K562 (cell line): Measurements from ENCODE around the gene CHCHD5. TPM values are rescaled to one million over a fixed set of nuclear protein-coding genes. Genes with fewer than 3 reads are reported as not detected.

Experiments
- ATAC-seq: fragments of 200-7000 bp; cut with Tn5 transposase; 3 replicates; pipeline ENCODE4 v1.9.1; 2020; ENCODE audit warnings: moderate library complexity
- BruUV-seq: library from RNA; stranded (reverse); fragments of 400-500 nt; replicated peaks from 2 replicates; lab custom pipeline; 2021; lab: Mats Ljungman, UMichigan
- CTCF ChIA-PET: fragments of 300-600 bp; formaldehyde crosslinking; extraction: SDS; loops from one replicate; lab custom pipeline; 2021; ENCODE audit warnings: low intra/inter-chr PET ratio; lab: Yijun Ruan, JAX
- POLR2A ChIA-PET: fragments of 300-600, 350-650 bp; sonication (Branson Sonifier 250); formaldehyde crosslinking; extraction: SDS; loops from one replicate; lab custom pipeline; 2021; ENCODE audit warnings: antibody characterized with exemption, inconsistent platforms; lab: Yijun Ruan, JAX
- DNase-seq, 4 experiments: peaks; one replicate each; pipeline versions ENCODE4 v3.0.0 to v3.0.0-alpha.2; 2011 to 2018; ENCODE audit warnings: low spot score in 3 of 4, mixed read lengths in 3 of 4; ENCODE audit errors: extremely low read depth in 1 of 4
- FAIRE-seq: peaks from 2 replicates; lab custom pipeline; 2011; peaks lifted over from hg19 to GRCh38; lab: Jason Lieb, UNC
- H2AFZ ChIP-seq: 2 replicates; pipeline ENCODE4 v1.6.0; 2011; ENCODE audit warnings: low read depth, low read length, control low read depth, inconsistent platforms
- H3K27ac ChIP-seq: fragments of 200-600 bp; 3 replicates; pipeline ENCODE4 v1.8.0; 2011; ENCODE audit warnings: low read depth, mild to moderate bottlenecking, control low read depth, inconsistent platforms, low read length, moderate library complexity, mixed read lengths; ENCODE audit errors: extremely low read depth
- H3K27me3 ChIP-seq, 2 experiments: fragments of 300-600 bp in 1 of 2; 2 replicates in 1 of 2; 3 replicates in 1 of 2; pipeline versions ENCODE4 v1.6.0 to v1.8.0; 2011; ENCODE audit warnings: inconsistent platforms in 2 of 2, low read length in 2 of 2, mild to moderate bottlenecking in 1 of 2, mixed read lengths in 1 of 2, moderate library complexity in 1 of 2; ENCODE audit not compliant: control insufficient read depth in 2 of 2, insufficient read depth in 2 of 2
- H3K36me3 ChIP-seq: fragments of 300-600 bp; 3 replicates; pipeline ENCODE4 v1.8.0; 2011; ENCODE audit warnings: mild to moderate bottlenecking, low read length, inconsistent platforms; ENCODE audit not compliant: control insufficient read depth, insufficient read depth
- H3K4me1 ChIP-seq, 2 experiments: fragments of 200-600 bp in 1 of 2; replicated peaks in 1 of 2; 2 replicates in 1 of 2; 3 replicates in 1 of 2; pipeline versions ENCODE4 v1.5.1 to v1.8.0; 2011; ENCODE audit warnings: inconsistent platforms in 2 of 2, low read length in 2 of 2, mild to moderate bottlenecking in 1 of 2, mixed read lengths in 1 of 2, moderate library complexity in 1 of 2; ENCODE audit not compliant: control insufficient read depth in 2 of 2, insufficient read depth in 2 of 2
- H3K4me2 ChIP-seq: 2 replicates; pipeline ENCODE4 v1.6.1; 2011; ENCODE audit warnings: low read length, control low read depth, inconsistent platforms, mixed read lengths; ENCODE audit not compliant: insufficient read depth
- H3K4me3 ChIP-seq: fragments of 200-600 bp; sonication (generic), shearing (Covaris generic); 2 replicates; pipeline ENCODE4 v1.5.1; 2016; ENCODE audit warnings: control low read depth, inconsistent platforms
- H3K79me2 ChIP-seq: fragments of 200-600 bp; 3 replicates; pipeline ENCODE4 v1.8.0; 2011; ENCODE audit warnings: low read length, inconsistent platforms; ENCODE audit not compliant: control insufficient read depth, insufficient read depth
- H3K9ac ChIP-seq, 2 experiments: 2 replicates each; pipeline versions ENCODE4 v1.6.0 to v1.6.1; 2011; ENCODE audit warnings: low read depth in 2 of 2, low read length in 2 of 2, control low read depth in 1 of 2, inconsistent platforms in 1 of 2, mild to moderate bottlenecking in 1 of 2, mixed read lengths in 1 of 2; ENCODE audit not compliant: insufficient read depth in 1 of 2
- H3K9me1 ChIP-seq: one replicate; pipeline ENCODE4 v1.6.0; 2011; ENCODE audit warnings: inconsistent platforms, mild to moderate bottlenecking, low read length, moderate library complexity; ENCODE audit not compliant: control insufficient read depth, insufficient read depth
- H3K9me3 ChIP-seq: replicated peaks from 2 replicates; pipeline ENCODE4 v1.5.1; 2011; ENCODE audit warnings: low read depth, low read length, inconsistent platforms; ENCODE audit not compliant: control insufficient read depth, insufficient read depth
- H4K20me1 ChIP-seq: replicated peaks from 2 replicates; pipeline ENCODE4 v1.6.1; 2011; ENCODE audit warnings: low read length, inconsistent platforms, mixed read lengths; ENCODE audit not compliant: control insufficient read depth, insufficient read depth
- CEBPG ChIP-seq, 3 experiments: fragments of 200-800 bp in 1 of 3; sonication (Bioruptor generic) in 1 of 3; sonication (generic) in 1 of 3; formaldehyde crosslinking in 1 of 3; IDR thresholded peaks in 2 of 3; conservative IDR thresholded peaks in 1 of 3; 2 replicates each; pipeline versions ENCODE4 v1.6.1 to v1.8.0; 2016 to 2022; ENCODE audit warnings: missing compliant biosample characterization in 2 of 3, missing genetic modification characterization in 2 of 3, mild to moderate bottlenecking in 1 of 3, missing genetic modification reagents in 1 of 3
- DNMT1 ChIP-seq: fragments of 450-650 bp; IDR thresholded peaks from 2 replicates; pipeline ENCODE4 v1.6.1; 2016; ENCODE audit warnings: antibody characterized with exemption, mild to moderate bottlenecking
- HLTF ChIP-seq: fragments of 450-650 bp; IDR thresholded peaks from 2 replicates; pipeline ENCODE4 v1.6.1; 2016
- KHSRP ChIP-seq: fragments of 450-650 bp; IDR thresholded peaks from 2 replicates; pipeline ENCODE4 v1.6.1; 2017
- NONO ChIP-seq, 2 experiments: fragments of 200-400 bp in 1 of 2; fragments of 450-650 bp in 1 of 2; formaldehyde crosslinking in 1 of 2; IDR thresholded peaks; 2 replicates each; pipeline ENCODE4 v1.6.1; 2017; ENCODE audit warnings: low read depth in 2 of 2, mild to moderate bottlenecking in 2 of 2, moderate library complexity in 2 of 2, low read length in 1 of 2
- PHTF2 ChIP-seq: fragments of 250-450 bp; sonication (Bioruptor Pico); IDR thresholded peaks from 2 replicates; pipeline ENCODE4 v1.5.0; 2021; ENCODE audit warnings: mild to moderate bottlenecking
- POLR2AphosphoS5 ChIP-seq: IDR thresholded peaks from 2 replicates; pipeline ENCODE4 v1.6.1; 2011; ENCODE audit warnings: mild to moderate bottlenecking, low read depth, low read length, moderate library complexity; ENCODE audit not compliant: control insufficient read depth, insufficient read depth
- PTRF ChIP-seq: fragments of 450-650 bp; IDR thresholded peaks from 2 replicates; pipeline ENCODE4 v1.6.1; 2016; ENCODE audit warnings: mild to moderate bottlenecking, missing genetic modification characterization, missing compliant biosample characterization
- SMARCB1 ChIP-seq: IDR thresholded peaks from 2 replicates; pipeline ENCODE4 v1.6.1; 2011; ENCODE audit warnings: improper control_type of control experiment, low read depth; ENCODE audit not compliant: insufficient read length
- U2AF2 ChIP-seq: fragments of 200-400 bp; formaldehyde crosslinking; optimal IDR thresholded peaks from 2 replicates; pipeline ENCODE3; 2017; ENCODE audit warnings: low read depth, mild to moderate bottlenecking, low read length
- ZBED1 ChIP-seq: IDR thresholded peaks from 2 replicates; pipeline ENCODE4 v1.6.1; 2014
- ZEB2 ChIP-seq: fragments of 450-650 bp; IDR thresholded peaks from 2 replicates; pipeline ENCODE4 v1.6.1; 2016
- WGBS: fragments of 100-300 bp; shearing (Covaris generic); methylation state at CpG from one replicate; pipeline ENCODE4 v1.1.6; 2016; ENCODE audit warnings: low coverage, mixed read lengths; ENCODE audit not compliant: insufficient coverage; ENCODE audit errors: missing lambda C conversion rate; 5-methylcytosine and 5-hydroxymethylcytosine counted together
- in situ Hi-C: fragments of 300-500 bp; cut with MboI; formaldehyde crosslinking; loops from 4 replicates; pipeline ENCODE4 v1.15.0; 2018; ENCODE audit warnings: inconsistent platforms, mixed read lengths
- intact Hi-C: fragments of 100-400 bp; cut with micrococcal nuclease; formaldehyde crosslinking; loops from 2 replicates; pipeline ENCODE4 v1.14.2; 2022
- polyA plus RNA-seq, 8 experiments: library from polyadenylated mRNA; depleted of rRNA in 4 of 8; stranded (reverse) in 5 of 8; unstranded in 3 of 8; fragments of >200 nt; fragmentation: Nextera tagmentation in 2 of 8; fragmentation: Illumina TruSeq in 1 of 8; extraction: Ambion mirVana in 2 of 8; extraction: Trizol in 1 of 8; gene quantifications; 2 replicates each; pipeline versions ENCODE4 v1.2.1 to v1.2.3, GENCODE V29; 2011 to 2014; ENCODE audit warnings: inconsistent platforms in 1 of 8, missing spikeins in 1 of 8
- total RNA-seq, 7 experiments: library from RNA; depleted of rRNA in 6 of 7; stranded (reverse); fragments of >200 nt in 6 of 7; fragmentation: Illumina TruSeq in 2 of 7; extraction: Trizol in 2 of 7; gene quantifications; 2 replicates each; pipeline versions ENCODE4 v1.2.1 to v1.2.3, GENCODE V29; 2011 to 2021; ENCODE audit warnings: low replicate concordance in 1 of 7
- TF ChIP-seq, protein P1 (sequence below), 2 experiments: fragments of 150-350 bp in 1 of 2; IDR thresholded peaks; 2 replicates each; pipeline ENCODE4 v1.6.1; 2012 to 2016; ENCODE audit warnings: low read depth in 2 of 2, low read length in 2 of 2, mild to moderate bottlenecking in 1 of 2, moderate library complexity in 1 of 2
- TF ChIP-seq, protein P2 (sequence below): sonication (generic); formaldehyde crosslinking; IDR thresholded peaks from 2 replicates; pipeline ENCODE4 v1.8.0; 2022; ENCODE audit warnings: mild to moderate bottlenecking, missing genetic modification reagents, borderline replicate concordance
- TF ChIP-seq, protein P3 (sequence below): fragments of 450-650 bp; conservative IDR thresholded peaks from 2 replicates; pipeline ENCODE4 v1.6.1; 2016; ENCODE audit warnings: missing genetic modification characterization, low read depth, mild to moderate bottlenecking, control low read depth, missing compliant biosample characterization

The CHCHD5 gene
- total and polyA plus RNA-seq, 9 of the 15 experiments (the other 6 are each of a cell fraction or from before 2014, with no cell fraction given) = 7.4 to 79.3 (median 33.4) TPM

DNA sequence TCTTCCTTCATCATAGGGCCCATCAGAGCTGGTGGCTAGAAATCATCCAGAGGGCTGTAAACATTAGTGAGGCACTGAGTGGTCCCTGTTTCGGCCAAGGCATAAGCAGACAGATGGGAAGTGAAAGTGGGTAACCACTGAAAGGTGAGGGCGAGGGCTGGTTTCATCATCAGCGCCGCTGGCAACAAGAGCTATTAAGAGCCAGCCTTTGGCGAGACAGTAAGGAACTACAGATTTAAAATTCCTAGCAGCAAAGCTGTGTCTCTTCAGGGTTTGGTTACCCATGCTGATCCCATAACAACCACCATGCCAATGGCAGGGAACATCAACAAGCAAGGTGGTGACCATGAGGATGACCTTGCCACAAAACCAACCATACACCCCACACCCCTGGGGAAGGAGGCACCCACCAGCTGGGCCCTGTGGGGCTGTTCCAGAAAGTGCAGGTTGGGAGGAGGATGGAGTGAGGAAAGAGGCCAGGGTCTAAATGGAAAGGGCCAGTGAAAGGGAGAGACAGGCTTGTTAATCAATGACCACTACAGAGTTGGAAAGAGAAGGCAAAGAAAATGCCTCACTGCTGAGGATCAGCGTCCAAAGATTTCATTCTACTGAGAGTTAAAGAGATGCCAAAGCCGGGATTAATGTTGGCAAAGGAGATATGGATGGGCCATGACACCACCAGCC lies 52.3 kb downstream of the CHCHD5 start:
- H3K27ac ChIP-seq = no peak overlapping the region
- no peaks in the 10 kb centered on the region for H4K20me1 ChIP-seq
- ChIA-PET POLR2A (interaction anchor here (1.0 to 1.6 kb wide), 2 partner anchors 9 to 22 kb away, joined by 3 to 7 read pairs; partner anchors contain the start of gene SLC20A1), CTCF (no interaction called here)
- 45% methylated on average over 6 of the region's 7 CpGs for WGBS
- intact Hi-C loops (no loop called here), in situ Hi-C loops (no loop called here)
- FAIRE-seq (no peak), DNase-seq (no peak), ATAC-seq (no peak)
- no peaks in the 10 kb centered on the region for H3K36me3 ChIP-seq
- no peak overlapping the region for H3K9ac ChIP-seq
- no peaks in the 10 kb centered on the region for H3K9me1 ChIP-seq
- no TSS peak for BruUV-seq
- no peaks in the 10 kb centered on the region for H3K9me3 ChIP-seq
- H3K4me1 ChIP-seq = peaks cover 8 to 24% of the 10 kb centered on the region in 2 experiments; a peak in 4 of 5 replicates
- 0 out of 2 replicates have a peak overlapping the region, but pooled peaks have one; percentile 8 for H2AFZ ChIP-seq
- H3K4me2 ChIP-seq = no peak overlapping the region
- no peaks in the 10 kb centered on the region for H3K27me3 ChIP-seq
- H3K79me2 ChIP-seq = no peaks in the 10 kb centered on the region
- H3K4me3 ChIP-seq = no peak overlapping the region
- TF ChIP-seq, protein P1, sequence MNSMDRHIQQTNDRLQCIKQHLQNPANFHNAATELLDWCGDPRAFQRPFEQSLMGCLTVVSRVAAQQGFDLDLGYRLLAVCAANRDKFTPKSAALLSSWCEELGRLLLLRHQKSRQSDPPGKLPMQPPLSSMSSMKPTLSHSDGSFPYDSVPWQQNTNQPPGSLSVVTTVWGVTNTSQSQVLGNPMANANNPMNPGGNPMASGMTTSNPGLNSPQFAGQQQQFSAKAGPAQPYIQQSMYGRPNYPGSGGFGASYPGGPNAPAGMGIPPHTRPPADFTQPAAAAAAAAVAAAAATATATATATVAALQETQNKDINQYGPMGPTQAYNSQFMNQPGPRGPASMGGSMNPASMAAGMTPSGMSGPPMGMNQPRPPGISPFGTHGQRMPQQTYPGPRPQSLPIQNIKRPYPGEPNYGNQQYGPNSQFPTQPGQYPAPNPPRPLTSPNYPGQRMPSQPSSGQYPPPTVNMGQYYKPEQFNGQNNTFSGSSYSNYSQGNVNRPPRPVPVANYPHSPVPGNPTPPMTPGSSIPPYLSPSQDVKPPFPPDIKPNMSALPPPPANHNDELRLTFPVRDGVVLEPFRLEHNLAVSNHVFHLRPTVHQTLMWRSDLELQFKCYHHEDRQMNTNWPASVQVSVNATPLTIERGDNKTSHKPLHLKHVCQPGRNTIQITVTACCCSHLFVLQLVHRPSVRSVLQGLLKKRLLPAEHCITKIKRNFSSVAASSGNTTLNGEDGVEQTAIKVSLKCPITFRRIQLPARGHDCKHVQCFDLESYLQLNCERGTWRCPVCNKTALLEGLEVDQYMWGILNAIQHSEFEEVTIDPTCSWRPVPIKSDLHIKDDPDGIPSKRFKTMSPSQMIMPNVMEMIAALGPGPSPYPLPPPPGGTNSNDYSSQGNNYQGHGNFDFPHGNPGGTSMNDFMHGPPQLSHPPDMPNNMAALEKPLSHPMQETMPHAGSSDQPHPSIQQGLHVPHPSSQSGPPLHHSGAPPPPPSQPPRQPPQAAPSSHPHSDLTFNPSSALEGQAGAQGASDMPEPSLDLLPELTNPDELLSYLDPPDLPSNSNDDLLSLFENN (IDR thresholded peaks at IDR 0.05; ENCODE audit: low read depth in 2 of 2, low read length in 2 of 2) = no peak
- TF ChIP-seq NONO (IDR thresholded peaks at IDR 0.05; ENCODE audit: low read depth in 2 of 2, low read length in 1 of 2) = no peak
- TF ChIP-seq POLR2AphosphoS5 = no peak
- TF ChIP-seq, protein P2, sequence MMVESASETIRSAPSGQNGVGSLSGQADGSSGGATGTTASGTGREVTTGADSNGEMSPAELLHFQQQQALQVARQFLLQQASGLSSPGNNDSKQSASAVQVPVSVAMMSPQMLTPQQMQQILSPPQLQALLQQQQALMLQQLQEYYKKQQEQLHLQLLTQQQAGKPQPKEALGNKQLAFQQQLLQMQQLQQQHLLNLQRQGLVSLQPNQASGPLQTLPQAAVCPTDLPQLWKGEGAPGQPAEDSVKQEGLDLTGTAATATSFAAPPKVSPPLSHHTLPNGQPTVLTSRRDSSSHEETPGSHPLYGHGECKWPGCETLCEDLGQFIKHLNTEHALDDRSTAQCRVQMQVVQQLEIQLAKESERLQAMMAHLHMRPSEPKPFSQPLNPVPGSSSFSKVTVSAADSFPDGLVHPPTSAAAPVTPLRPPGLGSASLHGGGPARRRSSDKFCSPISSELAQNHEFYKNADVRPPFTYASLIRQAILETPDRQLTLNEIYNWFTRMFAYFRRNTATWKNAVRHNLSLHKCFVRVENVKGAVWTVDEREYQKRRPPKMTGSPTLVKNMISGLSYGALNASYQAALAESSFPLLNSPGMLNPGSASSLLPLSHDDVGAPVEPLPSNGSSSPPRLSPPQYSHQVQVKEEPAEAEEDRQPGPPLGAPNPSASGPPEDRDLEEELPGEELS = no peak
- TF ChIP-seq ZEB2 = no peak
- TF ChIP-seq, protein P3, sequence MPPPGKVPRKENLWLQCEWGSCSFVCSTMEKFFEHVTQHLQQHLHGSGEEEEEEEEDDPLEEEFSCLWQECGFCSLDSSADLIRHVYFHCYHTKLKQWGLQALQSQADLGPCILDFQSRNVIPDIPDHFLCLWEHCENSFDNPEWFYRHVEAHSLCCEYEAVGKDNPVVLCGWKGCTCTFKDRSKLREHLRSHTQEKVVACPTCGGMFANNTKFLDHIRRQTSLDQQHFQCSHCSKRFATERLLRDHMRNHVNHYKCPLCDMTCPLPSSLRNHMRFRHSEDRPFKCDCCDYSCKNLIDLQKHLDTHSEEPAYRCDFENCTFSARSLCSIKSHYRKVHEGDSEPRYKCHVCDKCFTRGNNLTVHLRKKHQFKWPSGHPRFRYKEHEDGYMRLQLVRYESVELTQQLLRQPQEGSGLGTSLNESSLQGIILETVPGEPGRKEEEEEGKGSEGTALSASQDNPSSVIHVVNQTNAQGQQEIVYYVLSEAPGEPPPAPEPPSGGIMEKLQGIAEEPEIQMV (tag) = no peak
- TF ChIP-seq HLTF = no peak
- TF ChIP-seq PHTF2 (CRISPR knock-in tag) = no peak
- no peak for TF ChIP-seq U2AF2
- TF ChIP-seq ZBED1 = no peak
- no peak for TF ChIP-seq CEBPG (CRISPR knock-in tag; IDR thresholded peaks at IDR 0.05)
- TF ChIP-seq CEBPG (tag; conservative IDR thresholded peaks at IDR 0.05 in 1 of 2, IDR thresholded peaks at IDR 0.05 in 1 of 2) = no peak
- no peak for TF ChIP-seq DNMT1
- no peak for TF ChIP-seq SMARCB1
- TF ChIP-seq PTRF (tag) = no peak
- no peak for TF ChIP-seq KHSRP
